GM08714 (cell line): Measurements from ENCODE around the gene VAMP3.

Experiments
- H3K4me3 ChIP-seq: fragments of 200-500 bp; sonication (Bioruptor generic); 2 replicates; pipeline ENCODE4 v1.5.1; 2014; ENCODE audit warnings: mild to moderate bottlenecking, low read length, inconsistent platforms
- ZNF274 ChIP-seq: IDR thresholded peaks from 2 replicates; pipeline ENCODE4 v1.6.1; 2012; ENCODE audit warnings: mild to moderate bottlenecking, low read depth, low read length

The VAMP3 gene

DNA sequence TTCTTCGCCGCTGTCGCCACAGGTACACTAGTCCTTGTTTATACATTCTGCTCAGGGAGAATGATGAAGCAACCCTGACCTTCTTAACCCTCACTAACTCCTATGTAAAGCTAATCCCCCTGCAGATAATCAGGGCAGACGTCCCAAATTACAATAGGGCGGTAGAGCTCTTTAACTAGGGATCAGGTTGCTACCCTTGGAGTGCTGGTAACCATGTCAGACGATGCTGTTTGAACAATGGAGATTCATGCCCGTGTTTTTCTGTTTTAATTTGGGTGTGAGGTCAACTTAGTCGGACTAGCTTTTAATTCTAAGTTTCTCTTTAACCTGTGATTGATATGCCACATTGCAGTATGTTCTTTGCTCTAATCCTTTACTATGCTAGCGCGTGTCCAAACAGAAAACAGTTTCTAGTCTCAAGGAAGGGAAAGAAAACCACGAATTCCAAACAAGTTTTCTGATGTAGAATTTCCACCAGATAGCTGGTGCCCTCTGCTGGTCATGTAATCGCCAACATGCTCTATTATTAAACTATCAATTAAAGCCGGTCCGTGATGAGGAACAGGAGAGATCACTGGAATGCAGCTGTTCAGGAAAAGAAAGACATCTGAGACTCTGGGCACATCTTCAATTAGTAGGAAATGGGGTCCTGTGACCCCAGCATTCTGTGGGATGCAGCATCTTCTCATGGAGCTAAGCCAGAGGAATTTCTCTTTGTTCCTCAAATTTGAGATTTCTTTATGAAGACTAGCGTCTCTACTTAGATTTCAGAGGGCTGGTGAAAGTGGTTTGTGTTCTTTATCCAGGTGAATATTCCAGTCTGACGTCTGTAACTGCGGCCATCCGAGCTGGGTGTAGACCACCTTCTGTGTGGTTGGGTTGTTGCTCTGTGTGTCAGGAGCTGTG lies 18.3 kb upstream of the VAMP3 start:
- TF ChIP-seq ZNF274 = no peak
- H3K4me3 ChIP-seq = no peak overlapping the region

DNA sequence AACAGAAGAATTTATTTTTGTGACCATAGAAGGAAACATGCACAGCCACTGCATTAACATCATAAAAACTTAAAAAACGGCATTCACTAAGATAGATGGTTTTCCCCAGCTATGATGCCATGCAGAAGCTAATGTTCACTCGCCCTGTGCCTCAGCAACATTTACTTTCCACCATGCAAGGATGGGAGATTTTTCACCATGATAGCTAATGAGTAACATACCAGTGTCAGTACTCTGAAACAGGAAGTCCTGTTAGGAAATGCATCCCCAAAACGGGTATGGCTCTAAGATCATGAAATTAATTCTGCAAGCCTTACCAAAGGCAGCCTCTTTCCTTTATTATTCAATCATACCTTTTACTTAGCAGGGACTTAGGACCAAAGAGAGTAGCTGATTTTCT lies 17.5 kb upstream of the VAMP3 start:
- TF ChIP-seq ZNF274 = no peak
- no peak overlapping the region for H3K4me3 ChIP-seq

DNA sequence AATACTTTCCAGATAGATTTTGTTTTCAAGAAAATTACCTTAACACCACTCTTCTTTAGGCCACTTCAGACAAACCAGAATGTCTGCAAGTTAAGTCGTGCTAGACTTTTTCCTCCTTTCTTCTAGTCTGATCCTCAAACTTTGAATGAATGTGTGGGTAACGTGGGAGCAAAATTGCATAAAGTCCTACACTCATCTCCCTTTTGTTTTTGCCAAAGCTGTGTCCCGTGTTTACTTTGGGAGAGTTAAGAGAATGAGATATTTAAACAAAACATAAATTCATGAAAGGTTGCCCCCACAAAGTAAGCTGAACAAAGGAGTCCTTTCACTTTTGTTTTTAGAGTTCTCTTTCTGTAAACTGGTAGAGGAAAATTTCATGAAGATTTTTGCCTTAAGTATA lies 16.9 kb upstream of the VAMP3 start:
- no peak for TF ChIP-seq ZNF274
- H3K4me3 ChIP-seq = no peak overlapping the region

GRCh38 chr1:7755448-7755847 lies 15.6 kb upstream of the VAMP3 start:
- H3K4me3 ChIP-seq = no peak overlapping the region
- TF ChIP-seq ZNF274 = no peak

GRCh38 chr1:7760245-7760644 lies 10.9 kb upstream of the VAMP3 start:
- H3K4me3 ChIP-seq = no peak overlapping the region
- TF ChIP-seq ZNF274 = no peak

DNA sequence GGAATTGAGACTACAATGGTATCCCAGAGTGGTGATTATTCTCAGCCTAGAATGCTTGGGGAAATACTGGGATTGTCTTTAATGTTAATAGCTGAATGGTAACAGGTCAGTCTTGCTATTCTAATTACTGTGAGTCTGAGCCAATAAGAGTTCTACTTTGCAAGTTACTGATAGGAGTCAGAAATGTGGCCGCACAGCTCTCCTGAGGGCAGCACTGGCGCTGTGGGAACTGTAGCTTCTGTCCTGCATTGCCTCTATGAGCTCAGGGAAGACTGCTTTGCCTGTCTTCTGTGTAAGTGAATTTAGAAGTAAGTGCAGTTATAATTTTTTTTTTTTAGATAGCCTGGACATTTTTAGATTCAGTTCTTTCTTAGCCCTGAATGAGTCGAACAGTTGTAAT lies 10.0 kb upstream of the VAMP3 start:
- H3K4me3 ChIP-seq = no peak overlapping the region
- no peak for TF ChIP-seq ZNF274

DNA sequence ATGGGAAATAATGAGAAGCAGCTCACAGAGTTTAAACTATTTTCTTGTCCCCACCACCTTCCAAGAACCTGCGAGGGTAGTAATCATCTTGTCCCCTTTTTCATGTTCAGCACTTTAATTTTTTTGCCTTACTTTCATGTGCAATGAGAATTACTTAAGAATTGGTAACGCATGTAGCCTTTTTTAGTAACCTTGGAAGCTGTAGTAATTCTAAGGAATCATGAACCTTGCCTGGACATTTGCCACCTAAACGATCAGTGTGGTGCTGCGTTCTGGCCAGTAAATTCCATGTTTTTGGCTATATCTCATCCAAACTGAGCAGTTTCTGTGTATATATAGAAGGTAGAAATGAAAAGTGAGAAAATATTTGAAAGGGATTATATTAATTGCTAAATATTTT lies 3.9 kb upstream of the VAMP3 start:
- H3K4me3 ChIP-seq = no peak overlapping the region
- no peak for TF ChIP-seq ZNF274

DNA sequence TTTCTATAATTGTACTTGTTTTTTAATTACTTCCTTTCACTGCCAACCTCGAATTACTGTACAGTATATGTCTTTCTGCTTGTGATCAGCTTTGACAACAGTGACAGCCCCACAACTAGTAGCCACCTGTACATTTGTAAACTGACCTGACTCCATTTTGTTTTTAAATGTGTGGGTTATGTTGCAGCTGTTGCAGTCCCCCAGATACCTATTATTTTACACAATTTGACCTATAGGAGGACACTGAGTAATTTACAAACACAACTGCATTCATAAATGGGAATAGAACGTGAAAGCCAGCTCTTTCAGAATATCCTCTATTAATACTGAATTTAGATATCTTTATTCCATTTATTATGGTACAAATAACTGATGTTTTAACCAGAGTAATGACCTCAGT lies 2.5 kb upstream of the VAMP3 start:
- H3K4me3 ChIP-seq = no peak overlapping the region
- no peak for TF ChIP-seq ZNF274

DNA sequence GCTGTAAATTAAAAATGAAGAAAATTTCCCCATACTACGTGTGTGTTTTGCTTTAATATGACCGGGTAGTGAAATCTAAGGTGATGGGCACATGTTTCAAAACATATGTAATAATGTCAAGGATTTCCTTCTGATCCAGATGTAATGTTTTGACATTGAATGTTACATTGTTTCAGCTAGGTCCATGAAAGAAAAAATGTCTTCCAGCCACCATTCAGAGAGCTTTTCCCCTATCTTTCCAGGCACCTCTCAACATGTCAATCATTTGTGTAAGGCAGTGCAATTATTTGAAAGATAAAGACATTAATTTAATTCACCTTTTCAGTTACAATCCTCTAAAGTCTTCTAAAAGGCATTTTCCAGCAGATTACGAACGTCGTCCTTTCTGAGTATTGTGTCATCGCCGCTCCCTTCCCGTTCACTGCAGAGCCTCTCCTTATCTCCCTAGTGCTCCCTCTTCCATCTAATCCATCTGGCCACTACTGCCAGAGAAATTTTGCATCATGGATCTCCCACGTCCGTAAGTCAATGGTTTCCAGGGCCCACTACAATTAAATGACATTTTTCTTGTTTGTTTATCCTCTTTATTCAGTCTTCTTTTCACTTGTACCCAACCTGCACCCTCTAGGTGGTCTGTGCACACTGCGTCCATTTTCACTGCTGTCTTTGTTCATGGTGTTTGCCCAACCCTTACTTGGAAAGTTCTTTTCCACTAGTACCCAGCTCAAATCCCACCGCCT lies 1.3 kb upstream of the VAMP3 start:
- H3K4me3 ChIP-seq = no peak overlapping the region
- TF ChIP-seq ZNF274 = no peak

GRCh38 chr1:7770669-7770996 lies 463 bp upstream of the VAMP3 start:
- H3K4me3 ChIP-seq = peak overlapping the region; percentile 94
- no peak for TF ChIP-seq ZNF274

DNA sequence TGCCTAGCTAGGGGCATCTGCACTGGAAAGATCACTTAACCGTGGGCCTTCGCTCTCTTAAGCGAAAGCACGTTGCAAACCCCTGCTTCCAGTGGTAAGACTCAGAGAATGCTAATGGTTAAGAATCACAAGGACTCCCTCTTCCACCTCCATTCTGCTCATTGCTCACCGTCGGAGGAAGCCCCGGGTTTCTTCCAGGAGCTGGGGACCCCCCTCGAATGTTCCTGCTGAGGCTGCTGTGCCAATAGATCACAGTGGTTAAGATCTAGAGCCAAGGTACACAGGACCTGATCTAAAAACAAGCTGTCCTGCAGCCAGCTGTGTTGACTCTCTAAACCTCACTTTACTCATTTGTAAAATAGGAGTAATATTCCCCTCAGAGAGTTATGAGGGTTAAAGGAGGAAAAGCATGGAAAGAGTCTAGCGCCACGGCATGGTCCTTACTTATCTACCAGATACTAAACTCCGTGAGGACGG lies 765 bp downstream of the VAMP3 start:
- no peak for TF ChIP-seq ZNF274
- H3K4me3 ChIP-seq = peak overlapping the region; percentile 97

DNA sequence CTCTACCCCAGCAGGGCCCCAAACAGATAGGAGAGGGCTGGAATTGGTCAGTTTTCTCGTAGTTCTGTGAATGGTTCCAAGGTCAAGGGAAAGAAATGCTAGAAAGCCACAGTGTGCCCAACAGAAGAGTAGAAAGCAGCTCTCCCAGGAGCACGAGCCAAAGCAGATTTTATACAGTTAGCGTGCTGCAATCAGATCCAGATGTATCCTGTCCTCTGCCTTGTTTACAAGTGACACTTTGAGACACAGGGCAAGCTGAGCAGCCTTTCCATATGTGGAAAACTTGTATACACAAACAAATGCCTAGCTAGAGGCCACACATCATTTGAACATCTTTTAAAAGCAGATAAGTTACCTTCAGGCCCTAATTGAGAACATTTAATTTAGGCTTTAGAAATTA lies 6.5 kb downstream of the VAMP3 start:
- no peak for TF ChIP-seq ZNF274
- H3K4me3 ChIP-seq = no peak overlapping the region

DNA sequence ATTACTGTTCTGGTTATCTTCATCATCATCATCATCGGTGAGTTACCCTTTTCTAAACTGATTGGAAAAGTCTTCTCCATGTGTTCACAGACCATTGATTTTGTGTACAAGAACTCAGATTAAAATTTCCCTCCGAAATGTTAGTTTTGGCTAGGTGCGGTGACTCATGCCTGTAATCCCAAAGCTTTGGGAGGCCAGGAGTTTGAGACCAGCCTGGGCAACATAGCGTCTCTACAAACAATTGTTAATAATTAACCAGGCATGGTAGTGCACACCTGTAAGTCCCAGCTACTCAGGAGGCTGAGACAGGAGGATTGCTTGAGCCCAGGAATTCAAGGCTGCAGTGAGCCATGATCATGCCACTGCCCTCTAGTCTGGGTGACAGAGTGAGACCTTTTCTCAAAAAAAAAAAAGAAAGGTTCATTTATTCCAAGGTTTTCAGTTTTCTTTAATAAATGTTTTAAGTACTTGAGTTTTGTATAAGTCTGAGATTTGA lies 7.1 kb downstream of the VAMP3 start:
- no peak overlapping the region for H3K4me3 ChIP-seq
- no peak for TF ChIP-seq ZNF274

- H3K4me3 ChIP-seq = no peak overlapping the region
- no peak for TF ChIP-seq ZNF274
Observed at GRCh38 chr1:7780976-7781375, 9.9 kb downstream of the VAMP3 start.

DNA sequence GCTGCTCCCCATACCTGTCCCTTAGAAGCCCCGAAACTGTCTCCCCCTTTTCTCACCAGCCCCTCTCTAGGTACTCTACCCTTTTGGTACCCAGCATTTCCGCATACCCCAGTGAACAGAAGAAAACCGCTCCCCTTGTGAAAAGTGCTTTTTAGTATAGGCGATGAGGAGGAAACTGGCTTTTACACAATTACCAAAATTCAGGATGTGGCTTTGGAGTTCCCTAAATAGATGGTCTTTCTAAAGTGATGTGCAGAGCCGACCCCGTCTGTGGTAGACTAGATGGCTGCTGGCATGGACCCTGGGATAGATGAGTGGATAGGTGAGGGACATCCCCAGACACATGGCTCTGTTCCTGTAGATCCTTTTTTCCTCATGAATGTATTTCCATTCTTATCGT lies 10.4 kb downstream of the VAMP3 start:
- TF ChIP-seq ZNF274 = no peak
- H3K4me3 ChIP-seq = no peak overlapping the region

GRCh38 chr1:7781923-7782495 lies 10.9 kb downstream of the VAMP3 start:
- no peak overlapping the region; the same call in 1 of the 2 replicates for H3K4me3 ChIP-seq
- TF ChIP-seq ZNF274 = no peak
